Spleen (tissue), 11 donors: ENCODE measurements around the gene CPLX1. TPM values are rescaled to one million over a fixed set of nuclear protein-coding genes. Genes with fewer than 3 reads are reported as not detected.

Source experiments
- DNase-seq: peaks from one replicate; pipeline ENCODE4 v3.0.0-alpha.2; 2020
- H3K27ac ChIP-seq, 8 donors: fragments of 200-600 bp; sonication (generic) in 7 of 8; 1 replicate in 4 of 8; 2 replicates in 4 of 8; pipeline versions ENCODE4 v1.5.0 to v1.8.0; 2016 to 2021; ENCODE audit warnings: inconsistent platforms in 4 of 8, mild to moderate bottlenecking in 4 of 8, moderate library complexity in 1 of 8
- H3K27me3 ChIP-seq, 7 donors: fragments of 200-600 bp; sonication (generic) in 6 of 7; replicated peaks in 1 of 7; 1 replicate in 4 of 7; 2 replicates in 3 of 7; pipeline versions ENCODE4 v1.5.0 to v1.8.0; 2016 to 2021; ENCODE audit warnings: inconsistent platforms in 3 of 7, mild to moderate bottlenecking in 1 of 7
- H3K36me3 ChIP-seq, 6 donors: fragments of 200-600 bp; sonication (generic) in 5 of 6; 1 replicate in 4 of 6; 2 replicates in 2 of 6; pipeline versions ENCODE4 v1.5.0 to v1.8.0; 2016 to 2021; ENCODE audit warnings: inconsistent platforms in 2 of 6
- H3K4me1 ChIP-seq, 6 donors: fragments of 200-600 bp; sonication (generic) in 5 of 6; 1 replicate in 3 of 6; 2 replicates in 3 of 6; pipeline versions ENCODE4 v1.5.0 to v1.8.0; 2016 to 2021; ENCODE audit warnings: inconsistent platforms in 3 of 6
- H3K4me3 ChIP-seq, 8 donors: fragments of 200-600 bp; sonication (generic) in 7 of 8; 1 replicate in 4 of 8; 2 replicates in 4 of 8; pipeline versions ENCODE4 v1.5.0 to v1.8.0; 2016 to 2021; ENCODE audit warnings: inconsistent platforms in 4 of 8, mild to moderate bottlenecking in 4 of 8, moderate library complexity in 2 of 8
- H3K9me3 ChIP-seq, 8 donors: fragments of 200-600 bp; sonication (generic) in 7 of 8; 1 replicate in 4 of 8; 2 replicates in 4 of 8; pipeline versions ENCODE4 v1.5.0 to v1.8.0; 2016 to 2021; ENCODE audit warnings: inconsistent platforms in 4 of 8
- POLR2A ChIP-seq, 3 donors: fragments of 450-650 bp; IDR thresholded peaks; one replicate each; pipeline ENCODE4 v1.5.1; 2017; ENCODE audit warnings: antibody characterized with exemption in 3 of 3, mild to moderate bottlenecking in 1 of 3
- POLR2AphosphoS5 ChIP-seq, 3 donors: sonication (generic); formaldehyde crosslinking; IDR thresholded peaks; one replicate each; pipeline ENCODE4 v1.5.1; 2017; ENCODE audit warnings: antibody characterized with exemption in 3 of 3
- WGBS, 5 donors: extraction: QIAGEN DNeasy Blood & Tissue Kit in 3 of 5; methylation state at CpG; one replicate each; pipeline versions ENCODE4 v1.1.5 to v1.1.7; 2013 to 2018; 5-methylcytosine and 5-hydroxymethylcytosine counted together
- intact Hi-C: fragments of 100-400 bp; cut with DNase I; formaldehyde crosslinking; loops from one replicate; pipeline ENCODE4 v1.15.0; 2023; ENCODE audit warnings: low total_unique reads
- polyA plus RNA-seq, 3 donors: library from polyadenylated mRNA; stranded (reverse); fragments of 200-250 nt; gene quantifications; one replicate each; pipeline ENCODE4 v1.2.1, GENCODE V29; 2013
- total RNA-seq, 7 donors: library from RNA; depleted of rRNA in 3 of 7; stranded (reverse); fragments of >200 nt in 3 of 7; fragmentation: NEBNext Ultra II Directional in 4 of 7; extraction: Animal tissue kit (Norgen Biotek cat#: 25700) in 4 of 7; gene quantifications; one replicate each; pipeline versions ENCODE4 v1.1.0 to v1.2.1, GENCODE V29; 2016 to 2021
- TF ChIP-seq, protein P1 (sequence below), 11 experiments: fragments of 200-600 bp in 7 of 11; fragments of 450-650 bp in 4 of 11; sonication (generic) in 4 of 11; IDR thresholded peaks in 8 of 11; conservative IDR thresholded peaks in 3 of 11; 1 replicate in 7 of 11; 2 replicates in 4 of 11; pipeline versions ENCODE4 v1.4.0 to v1.8.0; 2016 to 2021; ENCODE audit warnings: antibody characterized with exemption in 11 of 11, inconsistent platforms in 4 of 11, mild to moderate bottlenecking in 1 of 11
- donor health status: healthy with polysubstance abuse.
- donor health status: DM: no; HTN: no; CAD: no; lungs with moderate emphysema.
- donor health status: DM: no; HTN: no; CAD: no.
- donor health status: Bipolar disorder and iron deficiency.
- donor health status: healthy.
- donor health status: DM: no; HTN: no; CAD: no.
- donor health status: DM: yes; HTN: yes; CAD: no.

The CPLX1 gene
- total and polyA plus RNA-seq, 10 donors: 1.3 to 20.7 (median 11.5) TPM

DNA sequence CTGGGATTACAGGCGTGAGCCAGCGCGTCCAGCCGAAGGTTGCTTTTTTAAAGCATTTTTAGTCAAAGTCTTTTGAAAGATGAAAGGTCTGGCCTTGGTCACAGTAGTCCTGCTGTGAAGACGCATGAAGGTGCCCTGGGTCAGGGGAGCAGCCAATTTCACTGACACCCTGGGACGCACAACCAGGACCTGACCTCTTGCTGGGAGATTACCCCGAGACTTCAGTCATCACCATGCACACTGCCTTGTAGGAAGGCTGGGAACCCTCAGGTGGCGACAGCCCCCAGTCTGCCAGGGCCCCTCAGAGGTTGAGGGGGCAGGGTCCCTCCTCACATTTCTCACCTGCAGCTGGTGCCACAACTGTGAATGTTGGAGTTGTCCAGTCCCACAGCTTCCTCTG lies 53.2 kb downstream of the CPLX1 start:
- Histone ChIP-seq H3K36me3 (peaks cover 0 to 100% (median 57%) of the 10 kb centered on the region in 6 donors), H3K4me3 (no peak overlapping the region), H3K27ac (peak overlapping the region in 2 of 8 donors; percentile 7 to 30), H3K27me3 (no peaks in the 10 kb centered on the region), H3K4me1 (peaks cover 5 to 80% (median 42%) of the 10 kb centered on the region in 6 donors), H3K9me3 (no peaks in the 10 kb centered on the region)
- WGBS, 5 donors: 79 to 94% (median 89%) methylated on average over 7 to 8 of the region's 8 CpGs
- intact Hi-C loops: no loop called here
- no peak for DNase-seq
- TF ChIP-seq, protein P1, sequence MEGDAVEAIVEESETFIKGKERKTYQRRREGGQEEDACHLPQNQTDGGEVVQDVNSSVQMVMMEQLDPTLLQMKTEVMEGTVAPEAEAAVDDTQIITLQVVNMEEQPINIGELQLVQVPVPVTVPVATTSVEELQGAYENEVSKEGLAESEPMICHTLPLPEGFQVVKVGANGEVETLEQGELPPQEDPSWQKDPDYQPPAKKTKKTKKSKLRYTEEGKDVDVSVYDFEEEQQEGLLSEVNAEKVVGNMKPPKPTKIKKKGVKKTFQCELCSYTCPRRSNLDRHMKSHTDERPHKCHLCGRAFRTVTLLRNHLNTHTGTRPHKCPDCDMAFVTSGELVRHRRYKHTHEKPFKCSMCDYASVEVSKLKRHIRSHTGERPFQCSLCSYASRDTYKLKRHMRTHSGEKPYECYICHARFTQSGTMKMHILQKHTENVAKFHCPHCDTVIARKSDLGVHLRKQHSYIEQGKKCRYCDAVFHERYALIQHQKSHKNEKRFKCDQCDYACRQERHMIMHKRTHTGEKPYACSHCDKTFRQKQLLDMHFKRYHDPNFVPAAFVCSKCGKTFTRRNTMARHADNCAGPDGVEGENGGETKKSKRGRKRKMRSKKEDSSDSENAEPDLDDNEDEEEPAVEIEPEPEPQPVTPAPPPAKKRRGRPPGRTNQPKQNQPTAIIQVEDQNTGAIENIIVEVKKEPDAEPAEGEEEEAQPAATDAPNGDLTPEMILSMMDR (IDR thresholded peaks at IDR 0.05 in 8 of 11, conservative IDR thresholded peaks at IDR 0.05 in 3 of 11): no peak
- TF ChIP-seq POLR2A (IDR thresholded peaks at IDR 0.05): no peak
- no peak for TF ChIP-seq POLR2AphosphoS5 (IDR thresholded peaks at IDR 0.05)

DNA sequence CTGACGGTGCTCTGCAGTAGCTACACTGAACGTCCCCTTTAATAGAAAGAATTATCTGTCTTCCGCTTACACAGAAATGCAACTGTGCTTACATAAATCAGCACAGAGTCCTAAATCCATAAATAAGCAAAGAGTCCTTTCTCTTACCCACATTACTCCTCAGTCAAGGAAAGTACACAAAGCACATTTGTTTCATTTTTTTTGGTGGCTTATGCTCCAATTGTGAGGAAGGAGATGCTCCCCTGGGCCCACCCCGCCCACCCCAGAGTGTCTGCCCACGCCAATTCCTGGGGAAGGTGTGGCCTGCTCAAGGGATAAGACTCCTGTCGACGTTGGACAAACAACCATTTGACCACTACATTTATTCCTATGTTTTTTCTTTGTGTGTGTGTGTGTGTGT lies 53.8 kb downstream of the CPLX1 start:
- 61 to 81% (median 70%) methylated on average over 7 of the region's 7 CpGs for WGBS, 5 donors
- intact Hi-C loops: no loop called here
- DNase-seq: no peak
- Histone ChIP-seq H3K36me3 (peaks cover 0 to 100% (median 59%) of the 10 kb centered on the region in 6 donors), H3K27ac (peak overlapping the region in 2 of 8 donors; percentile 8 to 33), H3K4me3 (no peak overlapping the region), H3K27me3 (no peaks in the 10 kb centered on the region), H3K4me1 (peaks cover 4 to 73% (median 38%) of the 10 kb centered on the region in 6 donors), H3K9me3 (no peaks in the 10 kb centered on the region)
- TF ChIP-seq POLR2A (IDR thresholded peaks at IDR 0.05) (no peak), POLR2AphosphoS5 (IDR thresholded peaks at IDR 0.05) (no peak)
- TF ChIP-seq, protein P1 (IDR thresholded peaks at IDR 0.05 in 8 of 11, conservative IDR thresholded peaks at IDR 0.05 in 3 of 11): no peak

DNA sequence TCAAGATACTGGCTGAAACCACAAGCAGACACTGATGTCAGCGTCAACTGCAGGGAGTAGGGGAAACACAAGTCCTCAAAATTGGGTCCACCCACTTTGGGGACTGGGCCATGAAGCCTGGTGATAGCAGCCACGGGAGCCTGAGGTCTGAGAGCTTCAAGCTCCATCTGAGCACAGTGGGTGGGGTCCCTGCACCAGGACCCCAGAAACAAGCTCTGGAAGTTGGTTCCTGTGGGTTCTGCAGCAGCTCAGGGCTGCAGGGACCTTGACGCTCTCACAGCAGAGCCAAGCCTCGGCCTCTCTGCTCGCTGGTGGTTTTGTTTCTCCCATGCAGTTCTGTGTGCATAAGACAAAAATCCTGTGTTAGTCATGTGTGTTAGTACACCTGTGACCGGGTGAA lies 54.5 kb downstream of the CPLX1 start:
- Histone ChIP-seq H3K9me3 (no peaks in the 10 kb centered on the region), H3K27me3 (no peaks in the 10 kb centered on the region), H3K27ac (peak overlapping the region in 2 of 8 donors; percentile 8 to 33), H3K4me1 (peaks cover 0 to 71% (median 34%) of the 10 kb centered on the region in 6 donors), H3K4me3 (no peak overlapping the region), H3K36me3 (peaks cover 0 to 100% (median 62%) of the 10 kb centered on the region in 6 donors)
- WGBS, 5 donors: 62 to 76% (median 67%) methylated on average over 6 of the region's 6 CpGs
- intact Hi-C loops: no loop called here
- TF ChIP-seq, protein P1 (IDR thresholded peaks at IDR 0.05 in 8 of 11, conservative IDR thresholded peaks at IDR 0.05 in 3 of 11): no peak
- TF ChIP-seq POLR2AphosphoS5 (IDR thresholded peaks at IDR 0.05) (no peak), POLR2A (IDR thresholded peaks at IDR 0.05) (no peak)
- no peak for DNase-seq

DNA sequence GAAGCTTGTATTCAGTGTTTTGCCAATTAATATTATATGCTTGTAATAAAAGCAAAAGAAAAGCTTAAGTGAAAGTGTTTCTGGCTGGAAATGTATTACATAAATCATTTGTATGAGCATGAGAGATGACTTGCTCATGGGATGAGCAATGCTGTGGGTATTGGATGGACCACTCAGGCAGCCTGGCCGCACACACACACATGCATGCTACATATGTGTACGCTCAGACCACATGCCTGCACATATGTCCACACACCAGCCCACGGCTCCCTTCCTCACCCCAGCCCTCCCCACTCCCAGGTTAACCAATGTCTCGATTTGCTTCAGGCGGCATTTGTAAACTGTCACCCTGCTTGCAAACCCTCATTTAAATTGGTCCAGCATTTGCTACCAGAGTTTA lies 55.9 kb downstream of the CPLX1 start:
- no peaks in the 10 kb centered on the region for H3K9me3 ChIP-seq
- H3K4me3 ChIP-seq: no peak overlapping the region
- H3K36me3 ChIP-seq: peaks cover 0 to 100% (median 64%) of the 10 kb centered on the region in 6 donors
- H3K27me3 ChIP-seq: no peaks in the 10 kb centered on the region
- intact Hi-C loops: no loop called here
- DNase-seq: no peak
- TF ChIP-seq POLR2AphosphoS5 (IDR thresholded peaks at IDR 0.05) (no peak), POLR2A (IDR thresholded peaks at IDR 0.05) (no peak)
- TF ChIP-seq, protein P1 (IDR thresholded peaks at IDR 0.05 in 8 of 11, conservative IDR thresholded peaks at IDR 0.05 in 3 of 11): no peak
- H3K4me1 ChIP-seq: peaks cover 0 to 65% (median 32%) of the 10 kb centered on the region in 6 donors
- no peak overlapping the region for H3K27ac ChIP-seq
- 87 to 97% (median 93%) methylated on average over 5 of the region's 5 CpGs for WGBS, 5 donors
